WI38 (cell line): ENCODE measurements around the gene ZNF692.
A peak's percentile ranks its signal among the peaks of the same experiment; 100 is the strongest.

Source experiments
- H3K4me3 ChIP-seq: 2 replicates; pipeline ENCODE4 v1.5.1; 2011; ENCODE audit warnings: low read depth, mild to moderate bottlenecking, control low read depth, low read length
- TF ChIP-seq, protein P1 (sequence below): IDR thresholded peaks from 2 replicates; pipeline ENCODE4 v1.5.1; 2012; ENCODE audit warnings: low read depth, mild to moderate bottlenecking, control low read depth, low read length

ZNF692 gene

DNA sequence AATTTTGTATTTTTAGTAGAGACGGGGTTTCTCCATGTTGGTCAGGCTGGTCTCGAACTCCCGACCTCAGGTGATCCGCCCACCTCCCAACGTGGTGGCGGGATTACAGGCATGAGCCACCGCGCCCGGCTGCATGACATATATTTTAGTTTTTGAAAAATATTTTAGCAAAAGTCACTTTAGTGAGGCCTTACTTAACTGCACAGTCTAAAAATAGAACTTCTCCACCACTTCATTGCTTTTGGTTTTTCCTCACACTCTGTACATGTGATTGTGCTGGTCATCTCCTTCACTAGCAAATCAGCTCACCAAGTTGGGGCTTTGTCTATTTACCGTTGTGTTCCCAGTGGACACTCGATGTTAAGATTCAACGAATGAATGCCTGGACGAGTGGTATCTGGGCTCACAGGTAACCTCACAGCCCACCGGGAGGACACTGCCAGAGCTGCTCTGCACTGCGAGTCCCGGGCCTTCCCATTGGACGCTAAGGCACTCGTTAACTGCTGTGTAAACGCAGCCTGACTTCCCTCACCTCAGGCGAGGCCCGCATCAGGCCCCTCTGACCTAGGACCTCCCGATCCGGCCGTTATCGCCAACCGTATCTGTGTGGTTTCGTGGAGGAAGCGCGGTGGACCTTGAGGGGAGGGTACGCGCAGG is 14.0 kb upstream of the ZNF692 start:
- H3K4me3 ChIP-seq, result peak overlapping the region; percentile 79
- TF ChIP-seq, protein P1, sequence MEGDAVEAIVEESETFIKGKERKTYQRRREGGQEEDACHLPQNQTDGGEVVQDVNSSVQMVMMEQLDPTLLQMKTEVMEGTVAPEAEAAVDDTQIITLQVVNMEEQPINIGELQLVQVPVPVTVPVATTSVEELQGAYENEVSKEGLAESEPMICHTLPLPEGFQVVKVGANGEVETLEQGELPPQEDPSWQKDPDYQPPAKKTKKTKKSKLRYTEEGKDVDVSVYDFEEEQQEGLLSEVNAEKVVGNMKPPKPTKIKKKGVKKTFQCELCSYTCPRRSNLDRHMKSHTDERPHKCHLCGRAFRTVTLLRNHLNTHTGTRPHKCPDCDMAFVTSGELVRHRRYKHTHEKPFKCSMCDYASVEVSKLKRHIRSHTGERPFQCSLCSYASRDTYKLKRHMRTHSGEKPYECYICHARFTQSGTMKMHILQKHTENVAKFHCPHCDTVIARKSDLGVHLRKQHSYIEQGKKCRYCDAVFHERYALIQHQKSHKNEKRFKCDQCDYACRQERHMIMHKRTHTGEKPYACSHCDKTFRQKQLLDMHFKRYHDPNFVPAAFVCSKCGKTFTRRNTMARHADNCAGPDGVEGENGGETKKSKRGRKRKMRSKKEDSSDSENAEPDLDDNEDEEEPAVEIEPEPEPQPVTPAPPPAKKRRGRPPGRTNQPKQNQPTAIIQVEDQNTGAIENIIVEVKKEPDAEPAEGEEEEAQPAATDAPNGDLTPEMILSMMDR, result no peak

DNA sequence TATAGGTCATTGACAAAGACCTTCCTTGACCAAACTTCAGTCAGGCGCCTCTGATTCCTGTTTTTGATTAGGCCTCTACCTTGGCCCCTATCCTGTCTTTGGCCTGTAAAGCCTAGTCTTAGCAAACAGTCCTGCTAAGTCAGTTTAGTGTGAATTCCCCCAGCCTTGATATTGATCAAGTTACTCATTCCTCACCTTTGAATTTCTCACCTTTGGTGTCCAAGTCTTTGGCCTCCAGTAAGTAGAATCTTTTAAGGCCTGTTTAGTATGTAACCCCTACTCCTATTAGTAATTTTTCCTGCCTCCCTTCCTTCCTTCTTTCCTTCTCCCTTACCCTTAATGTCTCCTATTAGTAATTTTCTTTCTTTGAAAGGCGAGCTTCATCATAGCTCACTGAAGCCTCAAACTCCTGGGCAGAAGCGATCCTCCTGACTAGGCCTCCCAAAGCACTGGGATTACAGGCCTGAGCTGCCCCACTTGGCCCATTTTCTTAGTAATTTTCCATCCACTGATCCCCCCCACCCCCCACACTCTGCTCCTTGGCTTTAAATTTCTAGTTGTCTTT is 13.0 kb upstream of the ZNF692 start:
- TF ChIP-seq, protein P1, result no peak
- no peak overlapping the region; the same call in 1 of the 2 replicates for H3K4me3 ChIP-seq

DNA sequence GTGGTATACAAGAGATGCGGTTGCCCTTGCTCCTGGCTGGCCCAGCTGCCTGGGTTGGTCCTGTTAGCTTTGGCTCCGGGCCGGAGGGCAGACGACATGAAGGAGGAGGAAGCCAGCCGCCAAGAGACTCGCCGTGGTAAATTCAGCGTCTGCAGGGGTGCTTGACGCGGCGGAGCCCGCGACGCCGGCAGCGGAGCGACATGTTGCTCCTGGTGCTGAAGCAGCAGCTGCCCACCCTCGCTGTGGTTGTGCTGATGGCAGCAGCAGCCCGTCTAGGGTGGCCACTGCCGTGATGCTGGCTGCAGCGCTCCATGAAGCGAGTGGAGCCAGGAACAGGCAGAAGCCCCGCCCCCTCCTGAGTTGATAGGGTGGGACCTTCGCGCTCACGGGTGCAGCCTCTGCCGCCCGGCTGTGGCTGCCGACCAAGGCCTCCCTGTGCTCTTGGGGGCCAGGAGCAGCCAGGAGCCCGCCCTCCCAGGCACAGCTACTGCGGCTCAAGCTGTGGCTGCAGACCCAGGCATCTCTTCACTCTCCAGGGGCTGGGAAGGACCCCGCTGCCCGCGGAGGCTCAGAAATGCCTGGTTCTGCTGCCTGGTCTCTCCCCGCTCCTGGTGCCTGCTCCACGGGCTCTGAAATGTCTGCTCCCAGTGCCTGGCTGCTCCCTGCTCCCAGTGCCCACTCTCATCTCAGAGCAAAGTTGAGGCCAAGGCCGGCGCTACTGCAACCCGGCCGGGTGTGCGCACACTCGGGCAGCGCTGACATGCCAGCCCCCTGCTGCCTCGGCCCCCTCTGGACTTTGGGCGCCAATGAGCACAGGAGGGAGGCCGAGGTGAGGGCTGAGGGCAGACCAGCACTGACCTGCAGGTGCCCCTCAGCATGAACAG is 4.4 kb upstream of the ZNF692 start:
- TF ChIP-seq, protein P1, result no peak

DNA sequence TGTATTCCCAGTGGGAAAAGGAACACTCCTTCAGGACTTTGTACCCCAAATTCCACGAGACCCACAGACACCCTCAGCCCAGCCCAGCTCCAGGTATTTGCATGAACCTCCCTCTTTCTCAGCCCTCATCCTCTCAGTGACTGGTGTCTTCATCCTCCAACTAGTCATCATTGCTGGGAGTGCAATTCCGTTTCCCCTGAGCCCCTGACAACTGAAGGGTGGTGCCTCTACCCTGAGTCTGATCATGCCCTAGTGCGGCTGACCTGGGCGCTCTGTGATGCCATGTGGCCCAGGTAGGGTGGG is 3.8 kb upstream of the ZNF692 start:
- peak overlapping the region; percentile 61 for H3K4me3 ChIP-seq
- TF ChIP-seq, protein P1, result no peak

More for the DNA sequence above, 4.4 kb upstream of the ZNF692 start:
- H3K4me3 ChIP-seq, result peak overlapping the region; percentile 61

DNA sequence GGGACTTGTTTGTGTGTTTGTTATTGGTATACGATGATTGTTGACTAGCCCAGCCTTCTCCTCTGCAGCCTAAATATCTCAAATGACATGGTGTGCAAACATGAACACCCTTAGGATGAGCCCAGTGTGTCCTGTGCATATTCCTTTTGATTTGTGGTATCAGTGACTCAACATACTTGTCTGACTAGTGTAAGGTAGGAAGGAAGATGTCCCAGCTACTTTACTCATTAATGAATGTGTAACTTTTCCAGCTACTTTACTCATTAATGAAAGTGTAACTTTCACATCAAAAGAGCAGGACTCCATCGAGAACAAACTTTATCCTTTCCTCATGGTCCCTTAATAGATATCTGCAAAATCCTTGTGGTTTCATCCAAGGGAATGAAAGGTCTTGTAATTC is 2.7 kb upstream of the ZNF692 start:
- TF ChIP-seq, protein P1, result no peak
- H3K4me3 ChIP-seq, result no peak overlapping the region

DNA sequence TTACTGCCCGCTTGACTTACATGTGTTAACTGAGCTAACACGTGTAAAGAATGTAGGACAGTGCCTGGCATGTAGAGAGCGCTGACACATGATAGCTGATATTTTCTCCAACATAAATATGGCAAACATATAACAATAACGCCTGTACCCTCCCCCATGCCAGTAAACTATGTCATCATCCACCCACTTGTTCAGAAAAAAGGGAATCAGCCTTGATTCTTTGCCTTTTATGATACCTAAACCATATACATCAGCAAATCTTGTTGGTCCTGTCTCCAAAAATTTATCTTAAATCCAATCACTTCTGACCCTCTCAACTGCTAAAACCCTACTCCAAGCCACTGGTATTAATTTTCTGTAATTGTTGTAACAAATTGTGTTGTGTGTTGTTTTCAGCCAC is 1.1 kb upstream of the ZNF692 start:
- H3K4me3 ChIP-seq, result no peak overlapping the region
- TF ChIP-seq, protein P1, result no peak
